Muscle of leg (tissue), 11 donors: Measurements from ENCODE around the gene SLC43A1. TPM values are rescaled to one million over a fixed set of nuclear protein-coding genes. Genes with fewer than 3 reads are reported as not detected.
A peak's percentile ranks its signal among the peaks of the same experiment; 100 is the strongest.

ENCODE experiments used
- DNase-seq: peaks from one replicate; pipeline ENCODE4 v3.0.0; 2013
- H3K27ac ChIP-seq: one replicate; pipeline ENCODE4 v1.5.1; 2013; ENCODE audit warnings: mild to moderate bottlenecking, low read length, control low read depth
- H3K27me3 ChIP-seq: one replicate; pipeline ENCODE4 v1.6.1; 2013; ENCODE audit warnings: low read length; ENCODE audit not compliant: control insufficient read depth, insufficient read depth
- H3K36me3 ChIP-seq: one replicate; pipeline ENCODE4 v1.6.1; 2013; ENCODE audit warnings: low read length; ENCODE audit not compliant: control insufficient read depth, insufficient read depth
- H3K4me1 ChIP-seq: one replicate; pipeline ENCODE4 v1.6.1; 2013; ENCODE audit warnings: low read length; ENCODE audit not compliant: control insufficient read depth, insufficient read depth
- H3K4me3 ChIP-seq: one replicate; pipeline ENCODE4 v1.5.1; 2013; ENCODE audit warnings: low read length, control low read depth
- H3K9me3 ChIP-seq: replicated peaks from 2 replicates; pipeline ENCODE4 v1.6.1; 2013; ENCODE audit warnings: low read depth, low read length; ENCODE audit not compliant: control insufficient read depth
- WGBS: methylation state at CpG from one replicate; pipeline ENCODE4 v1.1.5; 2013; ENCODE audit warnings: missing lambda C conversion rate; ENCODE audit not compliant: insufficient coverage; 5-methylcytosine and 5-hydroxymethylcytosine counted together
- polyA plus RNA-seq, 8 donors: library from polyadenylated mRNA; unstranded; fragments of 120-200 nt; gene quantifications; one replicate each; pipeline versions ENCODE4 v1.2.1 to v1.2.3, GENCODE V29; 2013; ENCODE audit warnings: inconsistent platforms in 1 of 8, low replicate concordance in 1 of 8; ENCODE audit not compliant: insufficient read length in 8 of 8, insufficient read depth in 1 of 8
- total RNA-seq: library from RNA; stranded (reverse); fragments of 120-200 nt; gene quantifications from one replicate; pipeline ENCODE4 v1.2.4, GENCODE V29; 2013

Gene SLC43A1
- total and polyA plus RNA-seq, 9 donors = 7.1 to 12.5 (median 10.3) TPM

- Histone ChIP-seq H3K9me3 (no peaks in the 10 kb centered on the region), H3K4me3 (no peak overlapping the region), H3K27me3 (peaks cover 50% of the 10 kb centered on the region), H3K4me1 (peaks cover 21% of the 10 kb centered on the region), H3K27ac (no peak overlapping the region), H3K36me3 (peaks cover 4% of the 10 kb centered on the region)
- no peak for DNase-seq
- 43% methylated on average over 4 of the region's 5 CpGs for WGBS
Measured at GRCh38 chr11:57474803-57475115, 40.7 kb downstream of the SLC43A1 start.

GRCh38 chr11:57474017-57474802 is 41.3 kb downstream of the SLC43A1 start:
- H3K27ac ChIP-seq = no peak overlapping the region
- H3K9me3 ChIP-seq = no peaks in the 10 kb centered on the region
- H3K4me1 ChIP-seq = peaks cover 21% of the 10 kb centered on the region
- no peak overlapping the region for H3K4me3 ChIP-seq
- peak; percentile 40 for DNase-seq
- WGBS = 43% methylated on average over 8 of the region's 9 CpGs
- peaks cover 8% of the 10 kb centered on the region for H3K36me3 ChIP-seq
- H3K27me3 ChIP-seq = peaks cover 45% of the 10 kb centered on the region

GRCh38 chr11:57473285-57473841 is 42.1 kb downstream of the SLC43A1 start:
- Histone ChIP-seq H3K27ac (no peak overlapping the region), H3K4me3 (no peak overlapping the region), H3K27me3 (peaks cover 39% of the 10 kb centered on the region), H3K4me1 (peaks cover 21% of the 10 kb centered on the region), H3K36me3 (peaks cover 10% of the 10 kb centered on the region), H3K9me3 (no peaks in the 10 kb centered on the region)
- peak; percentile 51 for DNase-seq
- WGBS = 27% methylated on average over 6 of the region's 6 CpGs

GRCh38 chr11:57471496-57471895 is 44.0 kb downstream of the SLC43A1 start:
- 80% methylated on average over 1 of the region's 3 CpGs for WGBS
- H3K27ac ChIP-seq = no peak overlapping the region
- peaks cover 10% of the 10 kb centered on the region for H3K36me3 ChIP-seq
- peaks cover 20% of the 10 kb centered on the region for H3K27me3 ChIP-seq
- H3K4me3 ChIP-seq = no peak overlapping the region
- no peaks in the 10 kb centered on the region for H3K9me3 ChIP-seq
- no peak for DNase-seq
- H3K4me1 ChIP-seq = peaks cover 22% of the 10 kb centered on the region

GRCh38 chr11:57469268-57469667 is 46.2 kb downstream of the SLC43A1 start:
- H3K9me3 ChIP-seq = no peaks in the 10 kb centered on the region
- H3K27ac ChIP-seq = no peak overlapping the region
- no peak for DNase-seq
- H3K4me3 ChIP-seq = no peak overlapping the region
- peaks cover 11% of the 10 kb centered on the region for H3K27me3 ChIP-seq
- 100% methylated on average over 1 of the region's 5 CpGs for WGBS
- H3K36me3 ChIP-seq = peaks cover 10% of the 10 kb centered on the region
- H3K4me1 ChIP-seq = peaks cover 23% of the 10 kb centered on the region

- peaks cover 17% of the 10 kb centered on the region for H3K27me3 ChIP-seq
- no peaks in the 10 kb centered on the region for H3K9me3 ChIP-seq
- H3K4me1 ChIP-seq = peaks cover 29% of the 10 kb centered on the region
- H3K36me3 ChIP-seq = peaks cover 10% of the 10 kb centered on the region
- 46% methylated on average over 4 of the region's 4 CpGs for WGBS
- no peak overlapping the region for H3K4me3 ChIP-seq
- no peak overlapping the region for H3K27ac ChIP-seq
- DNase-seq = no peak
Measured at GRCh38 chr11:57468276-57468675, 47.2 kb downstream of the SLC43A1 start.

- 57% methylated on average over 23 of the region's 23 CpGs for WGBS
- Histone ChIP-seq H3K9me3 (no peaks in the 10 kb centered on the region), H3K27me3 (peaks cover 24% of the 10 kb centered on the region), H3K36me3 (peaks cover 10% of the 10 kb centered on the region), H3K27ac (peak overlapping the region; percentile 13), H3K4me3 (no peak overlapping the region), H3K4me1 (peaks cover 36% of the 10 kb centered on the region)
- DNase-seq = no peak
Measured at GRCh38 chr11:57467508-57468157, 47.9 kb downstream of the SLC43A1 start.

GRCh38 chr11:57466680-57467079 is 48.8 kb downstream of the SLC43A1 start:
- WGBS = 70% methylated on average over 2 of the region's 4 CpGs
- Histone ChIP-seq H3K27ac (no peak overlapping the region), H3K36me3 (peaks cover 8% of the 10 kb centered on the region), H3K4me3 (no peak overlapping the region), H3K9me3 (no peaks in the 10 kb centered on the region), H3K27me3 (peaks cover 33% of the 10 kb centered on the region), H3K4me1 (peaks cover 45% of the 10 kb centered on the region)
- no peak for DNase-seq

GRCh38 chr11:57464539-57465181 is 50.8 kb downstream of the SLC43A1 start:
- Histone ChIP-seq H3K4me1 (peaks cover 59% of the 10 kb centered on the region), H3K27ac (peak overlapping the region; percentile 85), H3K27me3 (peaks cover 53% of the 10 kb centered on the region), H3K36me3 (peaks cover 5% of the 10 kb centered on the region), H3K4me3 (no peak overlapping the region), H3K9me3 (no peaks in the 10 kb centered on the region)
- 58% methylated on average over 17 of the region's 30 CpGs for WGBS
- DNase-seq = no peak
